OCI-LY7 (cell line): ENCODE results near the gene SWAP70. TPM values are rescaled to one million over a fixed set of nuclear protein-coding genes. Genes with fewer than 3 reads are reported as not detected.
A peak's percentile ranks its signal among the peaks of the same experiment; 100 is the strongest.

Experiments
- BruUV-seq: library from RNA; stranded (reverse); fragments of 400-500 nt; replicated peaks from 2 replicates; lab custom pipeline; 2021; lab: Mats Ljungman, UMichigan
- CTCF ChIA-PET: fragments of 300-600 bp; sonication (Branson Sonifier 250); formaldehyde crosslinking; loops from one replicate; lab custom pipeline; 2022; ENCODE audit warnings: antibody characterized with exemption; ENCODE audit not compliant: unreplicated experiment; lab: Charles Lee
- POLR2A ChIA-PET: fragments of 300-600 bp; sonication (Branson Sonifier 250); formaldehyde crosslinking; loops from one replicate; lab custom pipeline; 2022; ENCODE audit warnings: antibody characterized with exemption; lab: Charles Lee
- DNase-seq: peaks from one replicate; pipeline ENCODE4 v3.0.0-alpha.2; 2015; ENCODE audit warnings: low spot score
- H2AFZ ChIP-seq: fragments of 200-600 bp; sonication (generic), shearing (Covaris generic); 2 replicates; pipeline ENCODE4 v1.6.1; 2014; ENCODE audit warnings: mild to moderate bottlenecking, antibody characterized with exemption, low read length, moderate library complexity
- H3K27ac ChIP-seq: fragments of 200-600 bp; sonication (generic); 2 replicates; pipeline ENCODE4 v1.5.1; 2014; ENCODE audit warnings: mixed run types, low read depth, mild to moderate bottlenecking, moderate library complexity, low read length, inconsistent platforms; ENCODE audit not compliant: poor library complexity, severe bottlenecking
- H3K36me3 ChIP-seq: fragments of 200-600 bp; sonication (generic); 2 replicates; pipeline ENCODE4 v1.6.1; 2014; ENCODE audit warnings: mild to moderate bottlenecking, antibody characterized with exemption, low read length, moderate library complexity, mixed read lengths; ENCODE audit not compliant: insufficient read depth
- H3K4me1 ChIP-seq: fragments of 200-600 bp; sonication (generic); 2 replicates; pipeline ENCODE4 v1.5.1; 2014; ENCODE audit warnings: mild to moderate bottlenecking, low read length; ENCODE audit not compliant: insufficient read depth, poor library complexity, severe bottlenecking
- H3K4me2 ChIP-seq: fragments of 200-600 bp; sonication (generic); 2 replicates; pipeline ENCODE4 v1.6.1; 2014; ENCODE audit warnings: mild to moderate bottlenecking, low read length
- H3K4me3 ChIP-seq: fragments of 200-600 bp; sonication (generic); 2 replicates; pipeline ENCODE4 v1.5.1; 2014; ENCODE audit warnings: mild to moderate bottlenecking, low read depth, low read length; ENCODE audit not compliant: poor library complexity, severe bottlenecking
- H3K79me2 ChIP-seq: fragments of 200-600 bp; sonication (generic); 2 replicates; pipeline ENCODE4 v1.6.1; 2016; ENCODE audit warnings: low read depth, mild to moderate bottlenecking, low read length, moderate library complexity, mixed read lengths; ENCODE audit not compliant: insufficient read depth
- H3K9me2 ChIP-seq: fragments of 200-600 bp; sonication (generic); 2 replicates; pipeline ENCODE4 v1.6.1; 2016; ENCODE audit warnings: mild to moderate bottlenecking, low read length, mixed read lengths; ENCODE audit not compliant: insufficient read depth
- H3K9me3 ChIP-seq: fragments of 200-600 bp; sonication (generic); 2 replicates; pipeline ENCODE4 v1.6.1; 2014; ENCODE audit warnings: mild to moderate bottlenecking, mixed run types, low read length, mixed read lengths
- H4K20me1 ChIP-seq: fragments of 200-600 bp; sonication (generic); 2 replicates; pipeline ENCODE4 v1.6.1; 2014; ENCODE audit warnings: mild to moderate bottlenecking, antibody characterized with exemption, low read length, moderate library complexity, mixed read lengths; ENCODE audit not compliant: insufficient read depth
- CTCF ChIP-seq: fragments of 200-600 bp; sonication (generic); conservative IDR thresholded peaks from 2 replicates; pipeline ENCODE4 v1.5.1; 2014; ENCODE audit warnings: mild to moderate bottlenecking, antibody characterized with exemption, low read length, moderate library complexity, mixed read lengths
- EZH2phosphoT487 ChIP-seq: fragments of 200-600 bp; sonication (generic); IDR thresholded peaks from 2 replicates; pipeline ENCODE4 v1.6.1; 2018; ENCODE audit warnings: low read depth, borderline replicate concordance, mild to moderate bottlenecking, mixed run types, antibody characterized with exemption, low read length, moderate library complexity, mixed read lengths
- intact Hi-C: fragments of 100-400 bp; cut with micrococcal nuclease; formaldehyde crosslinking; loops from one replicate; pipeline ENCODE4 v1.10.0; 2022; ENCODE audit not compliant: unreplicated experiment
- total RNA-seq, 2 experiments: library from RNA; depleted of rRNA in 1 of 2; stranded (reverse); fragments of >200 nt in 1 of 2; shearing (Covaris generic) in 1 of 2; gene quantifications; 2 replicates each; pipeline ENCODE4 v1.2.3, GENCODE V29; 2014 to 2022

The SWAP70 gene
- total RNA-seq, 2 experiments from 2014 or later: 37.5 to 110 TPM

- DNase-seq: no peak
- Histone ChIP-seq H3K36me3 (peaks cover 70% of the 10 kb centered on the region), H3K9me2 (no peaks in the 10 kb centered on the region), H3K4me1 (peaks cover 55% of the 10 kb centered on the region), H3K4me2 (no peak overlapping the region), H4K20me1 (no peaks in the 10 kb centered on the region), H3K79me2 (peaks cover 89% of the 10 kb centered on the region), H2AFZ (no peak overlapping the region), H3K4me3 (no peak overlapping the region), H3K27ac (no peak overlapping the region), H3K9me3 (peaks cover 6% of the 10 kb centered on the region; the same call in 1 of the 2 replicates)
- intact Hi-C loops: no loop called here
- no TSS peak for BruUV-seq
- POLR2A ChIA-PET: interaction anchor here (0.6 to 1.5 kb wide), 13 partner anchors 8 to 214 kb away, joined by 3 to 6 read pairs (median 3); no protein-coding TSS in a partner anchor
- TF ChIP-seq CTCF: no peak
- TF ChIP-seq EZH2phosphoT487: no peak
- CTCF ChIA-PET: no interaction called here
These were observed 44.7 kb downstream of the SWAP70 start for GRCh38 chr11:9708544-9708943.

- intact Hi-C loops: no loop called here
- Histone ChIP-seq H3K4me3 (no peak overlapping the region), H3K27ac (no peak overlapping the region), H3K4me1 (peaks cover 44% of the 10 kb centered on the region), H3K9me2 (no peaks in the 10 kb centered on the region), H3K4me2 (no peak overlapping the region), H3K36me3 (peaks cover 72% of the 10 kb centered on the region), H4K20me1 (no peaks in the 10 kb centered on the region), H2AFZ (no peak overlapping the region), H3K9me3 (peaks cover 23% of the 10 kb centered on the region; the same call in 1 of the 2 replicates), H3K79me2 (peaks cover 84% of the 10 kb centered on the region)
- no peak for DNase-seq
- CTCF ChIA-PET: interaction anchor here (0.6 kb wide), 1 partner anchor 12 kb away, joined by 7 read pairs; no protein-coding TSS in a partner anchor
- BruUV-seq: TSS peak; percentile 19
- TF ChIP-seq CTCF: no peak
- TF ChIP-seq EZH2phosphoT487: no peak
- POLR2A ChIA-PET: interaction anchor here (0.7 kb wide), 1 partner anchor 37 kb away, joined by 5 read pairs; no protein-coding TSS in a partner anchor
These were observed 46.3 kb downstream of the SWAP70 start for GRCh38 chr11:9710223-9710622.

- Histone ChIP-seq H3K79me2 (peaks cover 86% of the 10 kb centered on the region), H3K4me2 (no peak overlapping the region), H3K4me1 (peaks cover 44% of the 10 kb centered on the region), H3K4me3 (no peak overlapping the region), H3K36me3 (peaks cover 79% of the 10 kb centered on the region), H4K20me1 (no peaks in the 10 kb centered on the region), H2AFZ (no peak overlapping the region), H3K9me3 (peaks cover 29% of the 10 kb centered on the region), H3K9me2 (no peaks in the 10 kb centered on the region), H3K27ac (no peak overlapping the region)
- ChIA-PET POLR2A (no interaction called here), CTCF (interaction anchor here (0.6 kb wide), 1 partner anchor 13 kb away, joined by 7 read pairs; no protein-coding TSS in a partner anchor)
- BruUV-seq: no TSS peak
- intact Hi-C loops: no loop called here
- no peak for TF ChIP-seq EZH2phosphoT487
- TF ChIP-seq CTCF: no peak
- DNase-seq: no peak
These were observed 47.0 kb downstream of the SWAP70 start for GRCh38 chr11:9710852-9711251.
